SK-N-SH (cell line): ENCODE data around the gene USP15. TPM values are rescaled to one million over a fixed set of nuclear protein-coding genes. Genes with fewer than 3 reads are reported as not detected.
A peak's percentile ranks its signal among the peaks of the same experiment; 100 is the strongest.

Experiments
- CTCF ChIA-PET: fragments of 300-600, 350-600 bp; formaldehyde crosslinking; extraction: SDS; loops from one replicate; lab custom pipeline; 2021; lab: Yijun Ruan, JAX
- POLR2A ChIA-PET: fragments of 350-600 bp; sonication (Branson Sonifier 250); formaldehyde crosslinking; extraction: SDS; loops from one replicate; lab custom pipeline; 2020; ENCODE audit warnings: antibody characterized with exemption, inconsistent platforms; lab: Yijun Ruan, JAX
- DNase-seq: peaks from one replicate; pipeline ENCODE4 v3.0.0; 2012
- H2AFZ ChIP-seq: fragments of 200-600 bp; sonication (generic); 2 replicates; pipeline ENCODE4 v1.8.1; 2016; ENCODE audit warnings: antibody characterized with exemption, mild to moderate bottlenecking, low read depth
- H3F3A ChIP-seq: fragments of 200-600 bp; sonication (generic); replicated peaks from 2 replicates; pipeline ENCODE3; 2016; ENCODE audit warnings: antibody characterized with exemption, mild to moderate bottlenecking; ENCODE audit not compliant: insufficient read depth
- H3K27ac ChIP-seq, 2 experiments: fragments of 200-500 bp in 1 of 2; fragments of 200-600 bp in 1 of 2; sonication (Bioruptor generic) in 1 of 2; sonication (generic), shearing (Covaris generic) in 1 of 2; 2 replicates each; pipeline versions ENCODE4 v1.5.1 to v1.6.1; 2014 to 2016; ENCODE audit warnings: low read depth in 2 of 2, inconsistent platforms in 1 of 2, low read length in 1 of 2, mild to moderate bottlenecking in 1 of 2, mixed read lengths in 1 of 2
- H3K27me3 ChIP-seq: fragments of 200-600 bp; sonication (generic), shearing (Covaris generic); 2 replicates; pipeline ENCODE4 v1.6.1; 2016; ENCODE audit warnings: mixed run types; ENCODE audit not compliant: insufficient read depth
- H3K36me3 ChIP-seq, 2 experiments: fragments of 200-500 bp in 1 of 2; fragments of 200-600 bp in 1 of 2; sonication (Bioruptor generic) in 1 of 2; sonication (generic) in 1 of 2; replicated peaks in 1 of 2; 2 replicates each; pipeline versions ENCODE3 to v1.5.1; 2014 to 2016; ENCODE audit warnings: low read length in 1 of 2, mild to moderate bottlenecking in 1 of 2; ENCODE audit not compliant: insufficient read depth in 2 of 2, control insufficient read depth in 1 of 2
- H3K4me1 ChIP-seq, 2 experiments: fragments of 200-500 bp in 1 of 2; fragments of 200-600 bp in 1 of 2; sonication (Bioruptor generic) in 1 of 2; sonication (generic), shearing (Covaris generic) in 1 of 2; 2 replicates each; pipeline versions ENCODE4 v1.5.1 to v1.6.1; 2014 to 2016; ENCODE audit warnings: low read depth in 1 of 2, low read length in 1 of 2, mixed run types in 1 of 2; ENCODE audit not compliant: insufficient read depth in 2 of 2, control insufficient read depth in 1 of 2
- H3K4me2 ChIP-seq: fragments of 200-600 bp; sonication (generic), shearing (Covaris generic); 2 replicates; pipeline ENCODE4 v1.6.1; 2017; ENCODE audit warnings: mixed run types
- H3K4me3 ChIP-seq, 2 experiments: fragments of 200-500 bp in 1 of 2; fragments of 200-600 bp in 1 of 2; sonication (Bioruptor generic) in 1 of 2; sonication (generic), shearing (Covaris generic) in 1 of 2; 2 replicates each; pipeline versions ENCODE4 v1.5.1 to v1.8.1; 2014 to 2016; ENCODE audit warnings: low read depth in 2 of 2, inconsistent platforms in 1 of 2, low read length in 1 of 2, mild to moderate bottlenecking in 1 of 2, mixed read lengths in 1 of 2, moderate library complexity in 1 of 2
- H3K79me2 ChIP-seq: fragments of 200-600 bp; sonication (generic); 2 replicates; pipeline ENCODE4 v1.8.1; 2017; ENCODE audit warnings: mild to moderate bottlenecking; ENCODE audit not compliant: insufficient read depth
- H3K9ac ChIP-seq: fragments of 200-600 bp; sonication (generic); 2 replicates; pipeline ENCODE4 v1.6.1; 2017; ENCODE audit warnings: mixed run types
- H3K9me2 ChIP-seq: fragments of 200-600 bp; sonication (generic); 2 replicates; pipeline ENCODE4 v1.6.1; 2017; ENCODE audit warnings: mixed run types
- H3K9me3 ChIP-seq: fragments of 200-600 bp; sonication (generic); 2 replicates; pipeline ENCODE4 v1.6.1; 2017; ENCODE audit warnings: mixed run types, mild to moderate bottlenecking, moderate library complexity
- H4K20me1 ChIP-seq: fragments of 200-600 bp; sonication (generic); 2 replicates; pipeline ENCODE4 v1.6.1; 2017; ENCODE audit warnings: mild to moderate bottlenecking, mixed run types; ENCODE audit not compliant: insufficient read depth
- CTCF ChIP-seq: fragments of 200-600 bp; sonication (generic); IDR thresholded peaks from 2 replicates; pipeline ENCODE4 v1.6.1; 2017; ENCODE audit warnings: antibody characterized with exemption, mild to moderate bottlenecking, moderate library complexity
- EZH2phosphoT487 ChIP-seq: fragments of 200-600 bp; sonication (generic); IDR thresholded peaks from 2 replicates; pipeline ENCODE4 v1.6.1; 2017; ENCODE audit warnings: low read depth, mixed run types, mild to moderate bottlenecking, antibody characterized with exemption, moderate library complexity, borderline replicate concordance
- FOXM1 ChIP-seq: IDR thresholded peaks from 2 replicates; pipeline ENCODE4 v1.4.0; 2012; ENCODE audit warnings: low read depth, mild to moderate bottlenecking
- IRF3 ChIP-seq: fragments of 150-350 bp; IDR thresholded peaks from 2 replicates; pipeline ENCODE4 v1.6.1; 2016; ENCODE audit warnings: mild to moderate bottlenecking, low read depth, low read length
- JUND ChIP-seq: IDR thresholded peaks from 2 replicates; pipeline ENCODE4 v1.4.0; 2012
- MXI1 ChIP-seq: IDR thresholded peaks from 2 replicates; pipeline ENCODE4 v1.6.1; 2012; ENCODE audit warnings: mild to moderate bottlenecking, low read depth, low read length, improper control_type of control experiment
- POLR2AphosphoS5 ChIP-seq: IDR thresholded peaks from 2 replicates; pipeline ENCODE4 v1.6.1; 2012; ENCODE audit warnings: low read depth, low read length
- RAD21 ChIP-seq: IDR thresholded peaks from 2 replicates; pipeline ENCODE4 v1.6.1; 2012; ENCODE audit warnings: mild to moderate bottlenecking, low read length
- SIN3A ChIP-seq: IDR thresholded peaks from 2 replicates; pipeline ENCODE4 v1.6.1; 2012; ENCODE audit warnings: low read depth, mild to moderate bottlenecking, low read length, moderate library complexity, borderline replicate concordance
- SMC3 ChIP-seq: IDR thresholded peaks from 2 replicates; pipeline ENCODE4 v1.6.1; 2012; ENCODE audit warnings: low read depth, low read length, improper control_type of control experiment
- TEAD4 ChIP-seq: IDR thresholded peaks from 2 replicates; pipeline ENCODE4 v1.4.0; 2012; ENCODE audit warnings: mild to moderate bottlenecking, borderline replicate concordance; ENCODE audit not compliant: insufficient read depth
- WGBS: methylation state at CpG from one replicate; pipeline ENCODE4 v1.1.6; 2017; ENCODE audit warnings: low lambda C conversion rate; 5-methylcytosine and 5-hydroxymethylcytosine counted together
- polyA plus RNA-seq, 3 experiments: library from polyadenylated mRNA; depleted of rRNA; stranded (reverse); fragments of >200 nt; gene quantifications; 2 replicates each; pipeline ENCODE4 v1.2.3, GENCODE V29; 2012

Gene USP15
- polyA plus RNA-seq, 1 of the 3 experiments (the other 2 are of a cell fraction): 13.2 TPM

- no peaks in the 10 kb centered on the region for H3K36me3 ChIP-seq
- H3K9ac ChIP-seq: no peak overlapping the region
- no peaks in the 10 kb centered on the region for H3K27me3 ChIP-seq
- TF ChIP-seq IRF3 (no peak), POLR2AphosphoS5 (no peak), FOXM1 (no peak), TEAD4 (no peak), JUND (no peak), RAD21 (no peak), MXI1 (no peak), SIN3A (no peak)
- H3K4me2 ChIP-seq: peak overlapping the region; percentile 78
- H3K4me1 ChIP-seq: peaks cover 0 to 14% of the 10 kb centered on the region in 2 experiments; a peak in 2 of 4 replicates
- H3F3A ChIP-seq: peaks cover 5% of the 10 kb centered on the region
- H4K20me1 ChIP-seq: no peaks in the 10 kb centered on the region
- peak; percentile 25 for DNase-seq
- H3K9me3 ChIP-seq: no peaks in the 10 kb centered on the region
- peak overlapping the region; percentile 57 to 58 for H3K4me3 ChIP-seq
- CTCF ChIA-PET: interaction anchor here (0.9 to 7.2 kb wide), 24 partner anchors 9 to 391 kb away, joined by 3 to 189 read pairs (median 5); no protein-coding TSS in a partner anchor
- peak overlapping the region; percentile 60 for H2AFZ ChIP-seq
- no peaks in the 10 kb centered on the region for H3K9me2 ChIP-seq
- H3K27ac ChIP-seq: no peak overlapping the region
- 9% methylated on average over 15 of the region's 16 CpGs for WGBS
- POLR2A ChIA-PET: no interaction called here
- H3K79me2 ChIP-seq: no peaks in the 10 kb centered on the region
Measured at GRCh38 chr12:62434494-62435302, 174.5 kb downstream of the USP15 start.

GRCh38 chr12:62435303-62436163 is 175.3 kb downstream of the USP15 start:
- H3K36me3 ChIP-seq: no peaks in the 10 kb centered on the region
- POLR2A ChIA-PET: no interaction called here
- 14% methylated on average over 11 of the region's 29 CpGs for WGBS
- no peak overlapping the region for H3K27ac ChIP-seq
- peak overlapping the region; percentile 57 to 58 for H3K4me3 ChIP-seq
- H3K4me1 ChIP-seq: peaks cover 0 to 14% of the 10 kb centered on the region in 2 experiments; a peak in 2 of 4 replicates
- TF ChIP-seq SMC3 (peak; percentile 23; the same call in 1 of the 2 replicates), CTCF (peak; percentile 63), EZH2phosphoT487 (no peak), RAD21 (peak; percentile 42)
- no peaks in the 10 kb centered on the region for H3K9me2 ChIP-seq
- no peaks in the 10 kb centered on the region for H4K20me1 ChIP-seq
- DNase-seq: peak; percentile 61
- H2AFZ ChIP-seq: peak overlapping the region; percentile 60
- H3K9me3 ChIP-seq: no peaks in the 10 kb centered on the region
- H3F3A ChIP-seq: peaks cover 5% of the 10 kb centered on the region
- CTCF ChIA-PET: interaction anchor here (0.6 to 7.2 kb wide), 30 partner anchors 9 to 390 kb away, joined by 3 to 189 read pairs (median 4); partner anchors contain the start of gene MON2
- H3K9ac ChIP-seq: no peak overlapping the region
- H3K79me2 ChIP-seq: no peaks in the 10 kb centered on the region
- H3K4me2 ChIP-seq: peak overlapping the region; percentile 78
- no peaks in the 10 kb centered on the region for H3K27me3 ChIP-seq
